CD4-positive, alpha-beta T cell (primary cell): ENCODE measurements around the gene NPS. TPM values are rescaled to one million over a fixed set of nuclear protein-coding genes. Genes with fewer than 3 reads are reported as not detected.

ENCODE experiments used
- ATAC-seq: fragments of 200-7000 bp; cut with Tn5 transposase; one replicate; pipeline ENCODE4 v1.10.0; 2022; ENCODE audit warnings: mild to moderate bottlenecking; ENCODE audit not compliant: poor library complexity
- CTCF ChIA-PET: fragments of 350-600 bp; sonication (Branson Sonifier 250); formaldehyde crosslinking; loops from one replicate; lab custom pipeline; 2021; ENCODE audit warnings: antibody characterized with exemption, inconsistent platforms; lab: Charles Lee
- POLR2A ChIA-PET: fragments of 350-600 bp; sonication (Branson Sonifier 250); formaldehyde crosslinking; loops from one replicate; lab custom pipeline; 2021; ENCODE audit warnings: antibody characterized with exemption, inconsistent platforms; lab: Charles Lee
- DNase-seq, 14 experiments: peaks; one replicate each; pipeline ENCODE4 v3.0.0-alpha.2; 2013 to 2020; ENCODE audit warnings: mixed read lengths in 2 of 14
- H3K27ac ChIP-seq, 2 donors: one replicate each; pipeline versions ENCODE4 v1.5.1 to v1.7.0; 2013; ENCODE audit warnings: low read length in 2 of 2, low read depth in 1 of 2, mild to moderate bottlenecking in 1 of 2
- H3K27me3 ChIP-seq, 2 experiments: 1 replicate in 1 of 2; 2 replicates in 1 of 2; pipeline versions ENCODE4 v1.6.1 to v1.7.0; 2013; ENCODE audit warnings: low read length in 2 of 2, control low read depth in 1 of 2, mild to moderate bottlenecking in 1 of 2, moderate library complexity in 1 of 2; ENCODE audit not compliant: insufficient read depth in 2 of 2, control insufficient read depth in 1 of 2
- H3K36me3 ChIP-seq: one replicate; pipeline ENCODE4 v1.6.1; 2013; ENCODE audit warnings: low read length, control low read depth; ENCODE audit not compliant: insufficient read depth
- H3K4me1 ChIP-seq: one replicate; pipeline ENCODE4 v1.6.1; 2013; ENCODE audit warnings: low read length, control low read depth; ENCODE audit not compliant: insufficient read depth
- H3K4me3 ChIP-seq: one replicate; pipeline ENCODE4 v1.5.1; 2013; ENCODE audit warnings: mild to moderate bottlenecking, low read length, moderate library complexity
- H3K9me3 ChIP-seq, 2 experiments: 1 replicate in 1 of 2; 2 replicates in 1 of 2; pipeline versions ENCODE4 v1.6.1 to v1.7.0; 2013; ENCODE audit warnings: low read length in 2 of 2, mild to moderate bottlenecking in 2 of 2, control low read depth in 1 of 2, moderate library complexity in 1 of 2; ENCODE audit not compliant: control insufficient read depth in 1 of 2, insufficient read depth in 1 of 2
- H3K27ac Mint-ChIP-seq: one replicate; pipeline ENCODE4 v1.8.0; 2020; ENCODE audit warnings: mixed read lengths
- H3K27me3 Mint-ChIP-seq: one replicate; pipeline ENCODE4 v1.8.0; 2021; ENCODE audit warnings: mixed read lengths
- H3K36me3 Mint-ChIP-seq: one replicate; pipeline ENCODE4 v1.8.0; 2021; ENCODE audit warnings: low read depth, mixed read lengths
- H3K4me1 Mint-ChIP-seq: one replicate; pipeline ENCODE4 v1.8.0; 2021; ENCODE audit warnings: low read depth, mixed read lengths
- H3K4me3 Mint-ChIP-seq: one replicate; pipeline ENCODE4 v1.8.0; 2020; ENCODE audit warnings: mild to moderate bottlenecking, mixed read lengths
- H3K9me3 Mint-ChIP-seq: one replicate; pipeline ENCODE4 v1.8.0; 2020; ENCODE audit warnings: mixed read lengths
- intact Hi-C, 2 experiments: fragments of 100-400 bp; cut with DNase I in 1 of 2; cut with micrococcal nuclease in 1 of 2; formaldehyde crosslinking; loops; one replicate each; pipeline versions ENCODE4 v1.15.1 to v1.9.0; 2023 to 2025; cut with DNase I, micrococcal nuclease
- total RNA-seq, 174 experiments: library from RNA in 2 of 174; stranded (reverse) in 2 of 174; gene quantifications; one replicate each; pipeline ENCODE4 v1.2.3 and lab custom pipeline; 2021 to 2026
- TF ChIP-seq, protein P1 (sequence below): fragments of 200-600 bp; IDR thresholded peaks from one replicate; pipeline ENCODE4 v1.8.0; 2022; ENCODE audit warnings: antibody characterized with exemption, mild to moderate bottlenecking

NPS gene
- total RNA-seq, 2 experiments from 2014 or later = not detected

DNA sequence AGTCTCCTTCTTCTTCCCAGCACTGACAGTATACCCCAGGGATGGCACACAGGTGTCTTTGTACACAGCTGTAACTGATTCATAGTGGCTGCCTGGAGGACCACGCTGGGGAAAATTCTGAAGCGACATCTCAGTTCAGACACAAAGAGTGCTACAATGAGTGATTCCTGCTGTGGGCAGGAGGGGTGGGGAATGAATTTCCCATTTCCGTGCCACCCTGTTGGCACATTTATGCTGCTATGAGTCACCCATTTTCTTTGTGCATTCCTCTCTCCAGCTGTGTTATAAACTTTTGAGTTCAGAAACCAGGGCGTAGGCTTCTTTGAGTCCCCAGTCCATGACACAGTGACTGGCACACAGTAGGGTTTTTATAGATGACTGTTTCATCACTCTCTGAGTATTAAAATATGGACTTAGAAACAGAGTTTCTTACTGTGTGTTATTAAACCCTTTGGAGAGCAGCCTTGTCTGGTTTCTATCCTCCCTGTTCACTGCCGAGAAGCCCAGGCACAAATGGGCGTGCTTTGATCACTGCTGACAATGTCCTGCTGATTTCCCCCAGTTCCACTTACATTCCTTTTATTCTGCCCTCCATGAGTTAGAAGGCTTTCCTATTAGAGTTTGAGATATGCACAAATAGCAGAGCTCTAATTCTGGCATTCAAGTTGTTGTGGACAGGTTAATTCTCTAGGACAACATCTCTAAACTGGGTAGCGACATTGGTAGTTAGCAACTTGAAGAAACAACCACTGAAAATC is 24.0 kb upstream of the NPS start:
- peaks cover 4% of the 10 kb centered on the region for H3K9me3 Mint-ChIP-seq
- intact Hi-C loops = no loop called here
- Histone ChIP-seq H3K9me3 (peaks cover 0 to 3% of the 10 kb centered on the region in 2 experiments), H3K27me3 (no peaks in the 10 kb centered on the region), H3K4me1 (no peaks in the 10 kb centered on the region), H3K36me3 (no peaks in the 10 kb centered on the region), H3K27ac (no peak overlapping the region), H3K4me3 (no peak overlapping the region)
- no peaks in the 10 kb centered on the region for H3K4me1 Mint-ChIP-seq
- TF ChIP-seq, protein P1, sequence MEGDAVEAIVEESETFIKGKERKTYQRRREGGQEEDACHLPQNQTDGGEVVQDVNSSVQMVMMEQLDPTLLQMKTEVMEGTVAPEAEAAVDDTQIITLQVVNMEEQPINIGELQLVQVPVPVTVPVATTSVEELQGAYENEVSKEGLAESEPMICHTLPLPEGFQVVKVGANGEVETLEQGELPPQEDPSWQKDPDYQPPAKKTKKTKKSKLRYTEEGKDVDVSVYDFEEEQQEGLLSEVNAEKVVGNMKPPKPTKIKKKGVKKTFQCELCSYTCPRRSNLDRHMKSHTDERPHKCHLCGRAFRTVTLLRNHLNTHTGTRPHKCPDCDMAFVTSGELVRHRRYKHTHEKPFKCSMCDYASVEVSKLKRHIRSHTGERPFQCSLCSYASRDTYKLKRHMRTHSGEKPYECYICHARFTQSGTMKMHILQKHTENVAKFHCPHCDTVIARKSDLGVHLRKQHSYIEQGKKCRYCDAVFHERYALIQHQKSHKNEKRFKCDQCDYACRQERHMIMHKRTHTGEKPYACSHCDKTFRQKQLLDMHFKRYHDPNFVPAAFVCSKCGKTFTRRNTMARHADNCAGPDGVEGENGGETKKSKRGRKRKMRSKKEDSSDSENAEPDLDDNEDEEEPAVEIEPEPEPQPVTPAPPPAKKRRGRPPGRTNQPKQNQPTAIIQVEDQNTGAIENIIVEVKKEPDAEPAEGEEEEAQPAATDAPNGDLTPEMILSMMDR = no peak
- no peak overlapping the region for H3K4me3 Mint-ChIP-seq
- H3K27me3 Mint-ChIP-seq = peaks cover 8% of the 10 kb centered on the region
- H3K27ac Mint-ChIP-seq = no peak overlapping the region
- ChIA-PET POLR2A (no interaction called here), CTCF (no interaction called here)
- ATAC-seq (no peak), DNase-seq (no peak)
- no peaks in the 10 kb centered on the region for H3K36me3 Mint-ChIP-seq

DNA sequence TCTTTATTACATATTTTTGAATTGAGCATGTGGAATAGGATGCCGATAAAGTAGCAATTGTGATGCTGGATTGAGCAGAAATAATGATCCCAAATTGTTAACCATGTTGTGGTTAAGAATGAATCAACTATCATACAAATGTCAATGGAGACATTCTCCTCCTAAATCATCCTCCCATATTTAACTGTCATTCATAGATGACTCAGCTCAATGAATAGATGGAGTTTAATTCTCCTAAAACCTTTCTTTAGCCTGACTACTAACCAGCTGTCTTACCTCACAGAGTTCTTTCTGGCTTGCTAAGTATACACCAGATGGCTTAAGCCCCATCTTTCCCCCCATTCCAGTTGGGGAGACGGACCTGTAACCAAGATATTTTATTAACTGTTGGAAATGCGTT is 23.4 kb upstream of the NPS start:
- POLR2A ChIA-PET = no interaction called here
- Mint-ChIP-seq H3K4me1 (no peaks in the 10 kb centered on the region), H3K9me3 (peaks cover 4% of the 10 kb centered on the region), H3K4me3 (no peak overlapping the region), H3K27me3 (peaks cover 8% of the 10 kb centered on the region), H3K27ac (no peak overlapping the region), H3K36me3 (no peaks in the 10 kb centered on the region)
- Histone ChIP-seq H3K4me3 (no peak overlapping the region), H3K27ac (no peak overlapping the region), H3K4me1 (no peaks in the 10 kb centered on the region), H3K9me3 (peaks cover 0 to 4% of the 10 kb centered on the region in 2 experiments), H3K27me3 (no peaks in the 10 kb centered on the region), H3K36me3 (no peaks in the 10 kb centered on the region)
- TF ChIP-seq, protein P1 = no peak
- intact Hi-C loops = no loop called here
- CTCF ChIA-PET = no interaction called here
- DNase-seq (no peak), ATAC-seq (no peak)

DNA sequence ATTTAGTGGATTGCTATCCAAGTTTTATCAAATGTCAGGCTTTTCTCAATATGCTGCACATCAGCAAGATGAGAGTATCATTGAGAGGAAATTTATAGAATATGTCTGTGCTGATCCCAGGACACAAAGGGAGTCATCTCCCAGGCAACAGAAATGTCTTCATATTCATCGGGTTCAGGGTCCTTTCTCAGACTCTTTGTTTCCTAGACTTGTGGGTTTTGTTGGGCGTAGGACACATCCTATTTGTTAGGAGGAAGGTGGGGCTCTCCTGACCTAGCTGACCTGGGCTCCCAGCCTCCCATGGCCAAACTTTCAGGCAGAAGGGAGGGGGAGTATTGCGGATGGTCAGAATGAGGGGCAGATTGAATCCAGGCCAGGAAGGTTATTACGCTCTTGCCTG is 22.9 kb upstream of the NPS start:
- TF ChIP-seq, protein P1 = no peak

More for the DNA sequence above, 22.9 kb upstream of the NPS start:
- H3K4me1 Mint-ChIP-seq = no peaks in the 10 kb centered on the region
- intact Hi-C loops = no loop called here
- peaks cover 4% of the 10 kb centered on the region for H3K9me3 Mint-ChIP-seq
- no peak overlapping the region for H3K4me3 ChIP-seq
- no peak overlapping the region for H3K27ac ChIP-seq
- ChIA-PET POLR2A (no interaction called here), CTCF (no interaction called here)
- no peak overlapping the region for H3K4me3 Mint-ChIP-seq
- no peak for DNase-seq
- H3K36me3 Mint-ChIP-seq = no peaks in the 10 kb centered on the region
- H3K27me3 ChIP-seq = no peaks in the 10 kb centered on the region
- H3K36me3 ChIP-seq = no peaks in the 10 kb centered on the region
- peaks cover 0 to 4% of the 10 kb centered on the region in 2 experiments for H3K9me3 ChIP-seq
- no peak for ATAC-seq
- no peaks in the 10 kb centered on the region for H3K4me1 ChIP-seq
- peaks cover 8% of the 10 kb centered on the region for H3K27me3 Mint-ChIP-seq
- H3K27ac Mint-ChIP-seq = no peak overlapping the region
